Measurements from ENCODE around the gene KCNQ2. TPM values are rescaled to one million over a fixed set of nuclear protein-coding genes. Genes with fewer than 3 reads are reported as not detected.

Gene KCNQ2
- total and polyA plus RNA-seq, 9 donors = not detected

DNA sequence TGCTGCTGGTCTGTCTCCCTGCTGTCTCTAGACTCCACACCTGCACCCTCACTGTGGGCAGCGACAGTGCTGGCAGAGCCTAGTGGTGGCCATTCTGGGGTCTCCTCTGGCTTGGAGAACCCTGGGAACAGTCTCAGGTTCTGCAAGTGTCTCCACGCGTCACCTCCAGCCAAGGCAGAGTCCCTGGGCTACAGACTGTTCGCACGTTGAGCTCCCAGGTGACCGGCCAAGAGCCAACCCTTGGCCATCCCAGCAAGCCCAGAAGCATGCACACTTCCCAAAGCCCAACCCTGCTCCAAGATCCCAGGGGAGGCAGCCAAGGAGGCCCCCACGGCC, 21.6 kb upstream of the KCNQ2 start:
- H3K36me3 ChIP-seq = no peaks in the 10 kb centered on the region
- no peak overlapping the region for H3K4me3 ChIP-seq
- no peak for DNase-seq
- no peaks in the 10 kb centered on the region for H3K9me3 ChIP-seq
- no peak overlapping the region for H3K27ac ChIP-seq
- 79 to 86% (median 86%) methylated on average over 6 to 7 of the region's 7 CpGs for WGBS, 3 donors
- H3K27me3 ChIP-seq = no peaks in the 10 kb centered on the region
- intact Hi-C loops (cut with DNase I) = no loop called here
- TF ChIP-seq, protein P1, sequence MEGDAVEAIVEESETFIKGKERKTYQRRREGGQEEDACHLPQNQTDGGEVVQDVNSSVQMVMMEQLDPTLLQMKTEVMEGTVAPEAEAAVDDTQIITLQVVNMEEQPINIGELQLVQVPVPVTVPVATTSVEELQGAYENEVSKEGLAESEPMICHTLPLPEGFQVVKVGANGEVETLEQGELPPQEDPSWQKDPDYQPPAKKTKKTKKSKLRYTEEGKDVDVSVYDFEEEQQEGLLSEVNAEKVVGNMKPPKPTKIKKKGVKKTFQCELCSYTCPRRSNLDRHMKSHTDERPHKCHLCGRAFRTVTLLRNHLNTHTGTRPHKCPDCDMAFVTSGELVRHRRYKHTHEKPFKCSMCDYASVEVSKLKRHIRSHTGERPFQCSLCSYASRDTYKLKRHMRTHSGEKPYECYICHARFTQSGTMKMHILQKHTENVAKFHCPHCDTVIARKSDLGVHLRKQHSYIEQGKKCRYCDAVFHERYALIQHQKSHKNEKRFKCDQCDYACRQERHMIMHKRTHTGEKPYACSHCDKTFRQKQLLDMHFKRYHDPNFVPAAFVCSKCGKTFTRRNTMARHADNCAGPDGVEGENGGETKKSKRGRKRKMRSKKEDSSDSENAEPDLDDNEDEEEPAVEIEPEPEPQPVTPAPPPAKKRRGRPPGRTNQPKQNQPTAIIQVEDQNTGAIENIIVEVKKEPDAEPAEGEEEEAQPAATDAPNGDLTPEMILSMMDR (IDR thresholded peaks at IDR 0.05) = no peak
- no peak for TF ChIP-seq POLR2A (IDR thresholded peaks at IDR 0.05)
- no peak for TF ChIP-seq EP300 (IDR thresholded peaks at IDR 0.05)
- H3K4me1 ChIP-seq (ENCODE audit: insufficient read depth) = peaks cover 2% of the 10 kb centered on the region

DNA sequence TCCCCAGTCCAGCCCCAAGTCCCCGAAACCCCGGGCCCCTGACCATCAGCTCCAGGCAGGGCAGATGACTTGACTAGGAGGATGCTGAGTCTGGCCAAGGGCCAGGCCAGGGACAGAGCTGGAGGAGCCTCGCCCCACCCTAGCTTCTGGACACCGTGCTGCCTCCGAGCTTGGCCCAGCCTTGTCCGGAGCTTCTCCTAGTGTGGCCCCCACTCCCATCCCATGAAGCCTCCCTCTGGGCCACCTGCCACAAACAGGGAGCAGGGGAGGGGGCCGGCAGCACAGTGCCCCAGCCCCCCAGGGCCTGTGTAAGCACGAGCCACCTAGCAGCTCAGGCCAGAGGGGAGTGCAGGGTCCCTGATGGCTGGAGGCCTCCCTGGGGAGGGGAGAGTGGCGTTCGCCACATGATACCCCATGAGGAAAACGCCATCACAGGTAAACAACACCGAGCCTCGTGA, 21.1 kb upstream of the KCNQ2 start:
- H3K27me3 ChIP-seq = no peaks in the 10 kb centered on the region
- 52 to 64% (median 62%) methylated on average over 13 of the region's 13 CpGs for WGBS, 3 donors
- DNase-seq = no peak

DNA sequence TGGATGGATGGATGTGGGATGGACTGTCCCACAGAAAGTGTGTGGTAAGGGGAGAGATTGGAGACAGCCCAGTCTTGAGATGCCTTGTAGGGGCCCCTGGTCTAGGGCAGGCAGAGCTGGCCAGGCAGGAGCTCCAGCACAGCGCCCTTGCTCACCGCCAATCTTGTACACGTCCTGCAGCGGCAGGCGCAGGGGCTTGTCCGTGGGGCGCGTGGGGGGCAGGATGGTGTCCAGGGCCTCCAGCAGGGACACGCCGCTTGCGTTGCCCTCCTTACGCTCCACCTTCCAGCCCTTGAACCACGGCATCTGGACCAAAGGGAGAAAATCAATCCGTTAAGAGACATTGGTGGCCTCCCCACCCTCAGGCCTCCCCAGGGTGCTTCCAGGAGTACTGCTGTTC, 20.5 kb upstream of the KCNQ2 start:
- TF ChIP-seq, protein P1 (IDR thresholded peaks at IDR 0.05) = no peak
- TF ChIP-seq POLR2A (IDR thresholded peaks at IDR 0.05) (no peak), EP300 (IDR thresholded peaks at IDR 0.05) (no peak)
- Histone ChIP-seq H3K4me3 (no peak overlapping the region), H3K27me3 (no peaks in the 10 kb centered on the region), H3K36me3 (no peaks in the 10 kb centered on the region), H3K9me3 (no peaks in the 10 kb centered on the region), H3K27ac (no peak overlapping the region), H3K4me1 (ENCODE audit: insufficient read depth) (peaks cover 2% of the 10 kb centered on the region)
- intact Hi-C loops (cut with DNase I) = no loop called here
- DNase-seq = no peak
- 89 to 91% (median 90%) methylated on average over 14 of the region's 14 CpGs for WGBS, 3 donors

More for the DNA sequence above, 21.1 kb upstream of the KCNQ2 start:
- Histone ChIP-seq H3K4me3 (no peak overlapping the region), H3K4me1 (ENCODE audit: insufficient read depth) (peaks cover 2% of the 10 kb centered on the region), H3K9me3 (no peaks in the 10 kb centered on the region), H3K27ac (no peak overlapping the region), H3K36me3 (no peaks in the 10 kb centered on the region)
- TF ChIP-seq, protein P1 (IDR thresholded peaks at IDR 0.05) = no peak
- TF ChIP-seq POLR2A (IDR thresholded peaks at IDR 0.05) = no peak
- TF ChIP-seq EP300 (IDR thresholded peaks at IDR 0.05) = no peak
- intact Hi-C loops (cut with DNase I) = no loop called here

DNA sequence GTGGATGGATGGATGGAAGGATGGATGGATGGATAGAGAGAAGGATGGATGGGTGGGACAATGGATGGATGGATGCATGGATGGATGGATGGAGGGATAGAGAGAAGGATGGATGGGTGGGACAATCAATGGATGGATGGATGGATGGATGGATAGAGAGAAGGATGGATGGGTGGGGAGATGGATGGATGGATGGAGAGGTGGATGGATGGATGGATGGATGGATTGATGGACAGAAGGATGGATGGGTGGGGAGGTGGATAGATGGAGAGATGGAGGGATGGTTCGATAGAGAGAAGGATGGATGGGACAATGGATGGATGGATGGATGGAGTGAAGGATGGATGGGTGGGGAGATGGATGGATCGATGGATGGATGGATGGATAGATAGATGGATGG, 20.1 kb upstream of the KCNQ2 start:
- H3K27me3 ChIP-seq = no peaks in the 10 kb centered on the region
- intact Hi-C loops (cut with DNase I) = no loop called here
- WGBS, 3 donors = 91 to 95% (median 92%) methylated on average over 2 of the region's 2 CpGs

More for the DNA sequence above, 20.1 kb upstream of the KCNQ2 start:
- Histone ChIP-seq H3K27ac (no peak overlapping the region), H3K9me3 (no peaks in the 10 kb centered on the region), H3K36me3 (no peaks in the 10 kb centered on the region), H3K4me3 (no peak overlapping the region), H3K4me1 (ENCODE audit: insufficient read depth) (peaks cover 2% of the 10 kb centered on the region)
- TF ChIP-seq EP300 (IDR thresholded peaks at IDR 0.05) (no peak), POLR2A (IDR thresholded peaks at IDR 0.05) (no peak)
- TF ChIP-seq, protein P1 (IDR thresholded peaks at IDR 0.05) = no peak
- no peak for DNase-seq

All from ovary (tissue), 9 donors.